HepG2 (cell line): ENCODE measurements around the gene ZFR. TPM values are rescaled to one million over a fixed set of nuclear protein-coding genes. Genes with fewer than 3 reads are reported as not detected.

Experiments
- ATAC-seq: fragments of 200-7000 bp; cut with Tn5 transposase; 3 replicates; pipeline ENCODE4 v1.9.1; 2020; ENCODE audit warnings: mild to moderate bottlenecking, moderate library complexity
- BruUV-seq: library from RNA; stranded (reverse); fragments of 400-500 nt; replicated peaks from 2 replicates; lab custom pipeline; 2021; lab: Mats Ljungman, UMichigan
- CTCF ChIA-PET: fragments of 300-600 bp; formaldehyde crosslinking; extraction: SDS; loops from one replicate; lab custom pipeline; 2021; ENCODE audit warnings: low total read pairs, inconsistent platforms, low intra/inter-chr PET ratio; lab: Yijun Ruan, JAX
- POLR2A ChIA-PET: fragments of 350-600 bp; sonication (Branson Sonifier 250); formaldehyde crosslinking; loops from one replicate; lab custom pipeline; 2020; ENCODE audit warnings: antibody characterized with exemption, inconsistent platforms; lab: Yijun Ruan, JAX
- DNase-seq: peaks from one replicate; pipeline ENCODE4 v3.0.0-alpha.2; 2015; ENCODE audit warnings: low spot score
- FAIRE-seq: peaks from 3 replicates; lab custom pipeline; 2011; peaks lifted over from hg19 to GRCh38; lab: Jason Lieb, UNC
- H2AFZ ChIP-seq: one replicate; pipeline ENCODE4 v1.6.1; 2011; ENCODE audit warnings: low read length, inconsistent platforms
- H3K27ac ChIP-seq: fragments of 300-600 bp; 3 replicates; pipeline ENCODE4 v1.8.0; 2011; ENCODE audit warnings: mixed run types, mild to moderate bottlenecking, mixed read lengths, low read length, inconsistent platforms; ENCODE audit not compliant: insufficient read depth; ENCODE audit errors: extremely low read length
- H3K27me3 ChIP-seq, 2 experiments: fragments of 200-600 bp in 1 of 2; 2 replicates in 1 of 2; 3 replicates in 1 of 2; pipeline versions ENCODE4 v1.6.0 to v1.8.0; 2011; ENCODE audit warnings: low read length in 2 of 2, mild to moderate bottlenecking in 2 of 2, moderate library complexity in 2 of 2, inconsistent platforms in 1 of 2; ENCODE audit not compliant: insufficient read depth in 2 of 2, control insufficient read depth in 1 of 2
- H3K36me3 ChIP-seq, 2 experiments: fragments of 200-600 bp in 1 of 2; replicated peaks in 1 of 2; 2 replicates in 1 of 2; 3 replicates in 1 of 2; pipeline versions ENCODE4 v1.5.1 to v1.8.0; 2011; ENCODE audit warnings: low read length in 2 of 2, inconsistent platforms in 1 of 2; ENCODE audit not compliant: insufficient read depth in 2 of 2, control insufficient read depth in 1 of 2
- H3K4me1 ChIP-seq: 2 replicates; pipeline ENCODE4 v1.5.1; 2012; ENCODE audit warnings: low read length, inconsistent platforms; ENCODE audit not compliant: insufficient read depth
- H3K4me2 ChIP-seq: 2 replicates; pipeline ENCODE4 v1.6.0; 2011; ENCODE audit warnings: low read depth, low read length, inconsistent platforms
- H3K4me3 ChIP-seq, 3 experiments: fragments of 200-600 bp in 1 of 3; sonication (generic), shearing (Covaris generic) in 1 of 3; replicated peaks in 1 of 3; 2 replicates each; pipeline ENCODE4 v1.5.1; 2011 to 2016; ENCODE audit warnings: low read length in 3 of 3, inconsistent platforms in 2 of 3, low read depth in 2 of 3, mild to moderate bottlenecking in 2 of 3, control low read depth in 1 of 3, mixed read lengths in 1 of 3; ENCODE audit not compliant: insufficient read depth in 1 of 3
- H3K79me2 ChIP-seq: one replicate; pipeline ENCODE4 v1.6.1; 2011; ENCODE audit warnings: low read length, inconsistent platforms; ENCODE audit not compliant: insufficient read depth
- H3K9ac ChIP-seq: 2 replicates; pipeline ENCODE4 v1.6.0; 2011; ENCODE audit warnings: mild to moderate bottlenecking, low read depth, low read length, inconsistent platforms; ENCODE audit not compliant: insufficient read depth
- H3K9me3 ChIP-seq: 2 replicates; pipeline ENCODE4 v1.5.1; 2012; ENCODE audit warnings: mild to moderate bottlenecking, low read length
- H4K20me1 ChIP-seq: 2 replicates; pipeline ENCODE4 v1.6.0; 2011; ENCODE audit warnings: inconsistent platforms, mild to moderate bottlenecking, low read length, moderate library complexity; ENCODE audit not compliant: insufficient read depth
- BCL6 ChIP-seq: IDR thresholded peaks from 2 replicates; pipeline ENCODE4 v1.6.1; 2016; ENCODE audit warnings: missing genetic modification reagents, missing compliant biosample characterization
- CBX2 ChIP-seq, 2 experiments: fragments of 200-600 bp in 1 of 2; sonication (generic); formaldehyde crosslinking in 1 of 2; IDR thresholded peaks; 2 replicates each; pipeline versions ENCODE4 v1.7.0 to v1.8.1; 2018 to 2022; ENCODE audit warnings: low read depth in 2 of 2, low read length in 1 of 2, mild to moderate bottlenecking in 1 of 2, missing genetic modification reagents in 1 of 2
- CTCF ChIP-seq: sonication (generic); formaldehyde crosslinking; IDR thresholded peaks from 2 replicates; pipeline ENCODE4 v1.5.0; 2020; ENCODE audit warnings: mild to moderate bottlenecking, missing genetic modification reagents, moderate library complexity
- HDAC1 ChIP-seq: sonication (generic); formaldehyde crosslinking; IDR thresholded peaks from 2 replicates; pipeline ENCODE4 v1.5.1; 2020; ENCODE audit warnings: mild to moderate bottlenecking, missing genetic modification reagents
- HNF1B ChIP-seq: sonication (generic); formaldehyde crosslinking; IDR thresholded peaks from 2 replicates; pipeline ENCODE4 v1.5.1; 2020; ENCODE audit warnings: mild to moderate bottlenecking, moderate library complexity, missing genetic modification reagents
- MNT ChIP-seq: fragments of 450-650 bp; IDR thresholded peaks from 2 replicates; pipeline ENCODE4 v1.6.1; 2016
- NCOA1 ChIP-seq: sonication (generic); formaldehyde crosslinking; IDR thresholded peaks from 2 replicates; pipeline ENCODE4 v1.9.0; 2021; ENCODE audit warnings: missing genetic modification reagents
- PATZ1 ChIP-seq: sonication (generic); formaldehyde crosslinking; IDR thresholded peaks from 2 replicates; pipeline ENCODE4 v1.4.0; 2020; ENCODE audit warnings: missing genetic modification reagents
- PHF8 ChIP-seq: sonication (generic); formaldehyde crosslinking; IDR thresholded peaks from 2 replicates; pipeline ENCODE4 v1.5.0; 2020; ENCODE audit warnings: missing genetic modification reagents
- RCOR2 ChIP-seq: IDR thresholded peaks from 2 replicates; pipeline ENCODE4 v1.6.1; 2016; ENCODE audit warnings: missing biosample characterization, missing genetic modification reagents
- SALL1 ChIP-seq: sonication (generic); formaldehyde crosslinking; IDR thresholded peaks from 2 replicates; pipeline ENCODE4 v1.8.0; 2022; ENCODE audit warnings: mild to moderate bottlenecking, missing genetic modification reagents
- ZNF614 ChIP-seq: IDR thresholded peaks from 2 replicates; pipeline ENCODE4 v1.6.1; 2018; ENCODE audit warnings: missing biosample characterization, missing genetic modification reagents, inconsistent platforms, borderline replicate concordance
- ZNF672 ChIP-seq: sonication (generic); formaldehyde crosslinking; IDR thresholded peaks from 2 replicates; pipeline ENCODE4 v1.8.1; 2022; ENCODE audit warnings: missing genetic modification reagents
- WGBS: methylation state at CpG from one replicate; pipeline ENCODE4 v1.1.6; 2017; ENCODE audit warnings: low lambda C conversion rate; 5-methylcytosine and 5-hydroxymethylcytosine counted together
- in situ Hi-C: cut with HindIII; loops from 2 replicates; pipeline ENCODE4 v1.10.0; 2017; ENCODE audit warnings: low pct_unique_long_range_greater_than_20kb; ENCODE audit not compliant: extremely low pct_ligation_motif_present
- intact Hi-C: fragments of 100-400 bp; cut with micrococcal nuclease; formaldehyde crosslinking; loops from one replicate; pipeline ENCODE4 v1.10.0; 2022; ENCODE audit not compliant: unreplicated experiment
- polyA plus RNA-seq, 8 experiments: library from polyadenylated mRNA; depleted of rRNA in 3 of 8; stranded (reverse) in 7 of 8; unstranded in 1 of 8; fragments of >200 nt; fragmentation: Illumina TruSeq in 4 of 8; extraction: Trizol in 4 of 8; gene quantifications; 2 replicates each; pipeline versions ENCODE4 v1.2.1 to v1.2.3, GENCODE V29; 2011 to 2016; ENCODE audit warnings: low read depth in 4 of 8, missing spikeins in 1 of 8, mixed read lengths in 1 of 8; ENCODE audit not compliant: insufficient read depth in 1 of 8
- total RNA-seq, 5 experiments: library from RNA; depleted of rRNA; stranded (reverse); fragments of >200 nt; fragmentation: Illumina TruSeq; extraction: Trizol; gene quantifications; 2 replicates each; pipeline ENCODE4 v1.2.3, GENCODE V29; 2016; ENCODE audit warnings: low read depth in 1 of 5

ZFR gene
- total and polyA plus RNA-seq, 2 of the 13 experiments (the other 11 are each of a cell fraction or from before 2014, with no cell fraction given): 89.0 to 92.8 TPM

- in situ Hi-C loops: loop anchor here (5.0 kb wide), 1 partner anchor 122 kb away; no protein-coding TSS in a partner anchor
- POLR2A ChIA-PET: interaction anchor here (1.0 to 3.3 kb wide), 8 partner anchors 41 to 122 kb away, joined by 3 to 19 read pairs (median 7); partner anchors contain the start of genes SUB1 and ZFR
- no TSS peak for BruUV-seq
- TF ChIP-seq SALL1 (CRISPR knock-in tag) (peak; percentile 59; the same call in 1 of the 2 replicates), ZNF614 (CRISPR knock-in tag) (0 out of 2 replicates have a peak, but pooled peaks have one; percentile 17), NCOA1 (CRISPR knock-in tag) (0 out of 2 replicates have a peak, but pooled peaks have one; percentile 30), CTCF (CRISPR knock-in tag) (peak; percentile 91), RCOR2 (CRISPR knock-in tag) (peak; percentile 33; the same call in 1 of the 2 replicates), HDAC1 (CRISPR knock-in tag) (0 out of 2 replicates have a peak, but pooled peaks have one; percentile 20), PATZ1 (CRISPR knock-in tag) (peak; percentile 68), PHF8 (no peak), MNT (no peak), ZNF672 (no peak), HNF1B (peak; percentile 64; the same call in 1 of the 2 replicates), CBX2 (IDR thresholded peaks at IDR 0.05; ENCODE audit: low read depth, low read length) (no peak), CBX2 (CRISPR knock-in tag; IDR thresholded peaks at IDR 0.05; ENCODE audit: low read depth) (no peak), BCL6 (CRISPR knock-in tag) (peak; percentile 4)
Observed at GRCh38 chr5:32489791-32490562, 45.4 kb upstream of the ZFR start.

More at GRCh38 chr5:32489791-32490562, 45.4 kb upstream of the ZFR start:
- intact Hi-C loops: loop anchor here (1.0 kb wide), 3 partner anchors 33 to 123 kb away; no protein-coding TSS in a partner anchor
- Histone ChIP-seq H3K4me3 (peak overlapping the region in 2 of 3 experiments; percentile 2 to 30; a peak in 2 of 6 replicates), H3K36me3 (no peaks in the 10 kb centered on the region), H3K9me3 (no peaks in the 10 kb centered on the region), H2AFZ (no peak overlapping the region), H4K20me1 (no peaks in the 10 kb centered on the region), H3K79me2 (no peaks in the 10 kb centered on the region), H3K27ac (no peak overlapping the region), H3K4me2 (peak overlapping the region; percentile 65), H3K9ac (no peak overlapping the region), H3K4me1 (peaks cover 39% of the 10 kb centered on the region), H3K27me3 (no peaks in the 10 kb centered on the region)
- peak; percentile 75 for DNase-seq
- FAIRE-seq: peak; percentile 58
- ATAC-seq: peak; percentile 82
- CTCF ChIA-PET: interaction anchor here (1.3 to 4.2 kb wide), 3 partner anchors 101 to 124 kb away, joined by 3 to 48 read pairs (median 33); no protein-coding TSS in a partner anchor
- WGBS: 17% methylated on average over 8 of the region's 10 CpGs
